HEK293 (cell line): ENCODE data around the gene KCNIP4.

Experiments
- CTCF ChIA-PET: fragments of 350-600 bp; formaldehyde crosslinking; extraction: SDS; loops from one replicate; lab custom pipeline; 2021; ENCODE audit warnings: antibody characterized with exemption; lab: Yijun Ruan, JAX
- POLR2A ChIA-PET: fragments of 300-600 bp; formaldehyde crosslinking; extraction: SDS; loops from one replicate; lab custom pipeline; 2020; ENCODE audit warnings: antibody characterized with exemption, inconsistent platforms; lab: Yijun Ruan, JAX
- H3K27ac ChIP-seq: fragments of 200-500 bp; sonication (Bioruptor generic); 2 replicates; pipeline ENCODE4 v1.5.1; 2014; ENCODE audit warnings: low read depth, low read length, control low read depth, inconsistent platforms; ENCODE audit errors: extremely low read depth
- H3K36me3 ChIP-seq, 2 experiments: fragments of 200-500 bp in 1 of 2; sonication (Bioruptor generic) in 1 of 2; 1 replicate in 1 of 2; 2 replicates in 1 of 2; pipeline ENCODE4 v1.5.1; 2014 to 2017; ENCODE audit warnings: inconsistent platforms in 2 of 2, low read length in 2 of 2; ENCODE audit not compliant: control insufficient read depth in 2 of 2, insufficient read depth in 1 of 2
- H3K4me1 ChIP-seq: fragments of 200-500 bp; sonication (Bioruptor generic); 2 replicates; pipeline ENCODE4 v1.5.1; 2014; ENCODE audit warnings: mild to moderate bottlenecking, low read length, inconsistent platforms; ENCODE audit not compliant: control insufficient read depth, insufficient read depth
- H3K4me3 ChIP-seq: 2 replicates; pipeline ENCODE4 v1.5.1; 2011; ENCODE audit warnings: low read depth, mild to moderate bottlenecking, control low read depth, low read length, moderate library complexity
- H3K9me3 ChIP-seq: fragments of 200-500 bp; sonication (Bioruptor generic); 2 replicates; pipeline ENCODE4 v1.5.1; 2014; ENCODE audit warnings: low read depth, low read length, inconsistent platforms; ENCODE audit not compliant: control insufficient read depth, insufficient read depth
- BCL11A ChIP-seq: fragments of 450-650 bp; formaldehyde crosslinking; IDR thresholded peaks from 2 replicates; pipeline ENCODE4 v1.5.1; 2016; ENCODE audit warnings: low read depth, missing biosample characterization, missing genetic modification characterization
- MEIS1 ChIP-seq: sonication (generic); formaldehyde crosslinking; IDR thresholded peaks from 2 replicates; pipeline ENCODE4 v1.8.1; 2022; ENCODE audit warnings: missing genetic modification reagents, mild to moderate bottlenecking, borderline replicate concordance
- MYNN ChIP-seq: fragments of 450-650 bp; formaldehyde crosslinking; IDR thresholded peaks from 2 replicates; pipeline ENCODE4 v1.5.1; 2016; ENCODE audit warnings: missing biosample characterization, missing genetic modification characterization, borderline replicate concordance
- SCRT2 ChIP-seq: fragments of 450-650 bp; formaldehyde crosslinking; IDR thresholded peaks from 2 replicates; pipeline ENCODE4 v1.5.1; 2016; ENCODE audit warnings: missing biosample characterization, missing genetic modification characterization
- SP2 ChIP-seq: fragments of 450-650 bp; formaldehyde crosslinking; IDR thresholded peaks from 2 replicates; pipeline ENCODE4 v1.5.1; 2016; ENCODE audit warnings: missing biosample characterization, missing genetic modification characterization
- SP7 ChIP-seq: fragments of 450-650 bp; formaldehyde crosslinking; IDR thresholded peaks from 2 replicates; pipeline ENCODE4 v1.5.1; 2016; ENCODE audit warnings: missing biosample characterization, missing genetic modification characterization
- ZBTB48 ChIP-seq: fragments of 450-650 bp; formaldehyde crosslinking; IDR thresholded peaks from 2 replicates; pipeline ENCODE4 v1.5.1; 2016; ENCODE audit warnings: missing biosample characterization, missing genetic modification characterization
- ZEB2 ChIP-seq: fragments of 450-650 bp; formaldehyde crosslinking; IDR thresholded peaks from 2 replicates; pipeline ENCODE4 v1.5.1; 2016; ENCODE audit warnings: missing biosample characterization, missing genetic modification characterization
- ZNF138 ChIP-seq: fragments of 450-650 bp; formaldehyde crosslinking; IDR thresholded peaks from 2 replicates; pipeline ENCODE4 v1.5.1; 2016; ENCODE audit warnings: missing biosample characterization, missing genetic modification characterization, borderline replicate concordance
- ZNF174 ChIP-seq: fragments of 450-650 bp; formaldehyde crosslinking; IDR thresholded peaks from 2 replicates; pipeline ENCODE4 v1.5.0; 2017; ENCODE audit warnings: missing biosample characterization, mild to moderate bottlenecking, missing genetic modification characterization
- ZNF335 ChIP-seq: fragments of 450-650 bp; formaldehyde crosslinking; conservative IDR thresholded peaks from 2 replicates; pipeline ENCODE4 v1.5.1; 2016; ENCODE audit warnings: missing biosample characterization, missing genetic modification characterization
- ZNF404 ChIP-seq: fragments of 450-650 bp; formaldehyde crosslinking; IDR thresholded peaks from 2 replicates; pipeline ENCODE4 v1.5.1; 2017; ENCODE audit warnings: missing biosample characterization, missing genetic modification characterization
- ZNF488 ChIP-seq: fragments of 450-650 bp; formaldehyde crosslinking; IDR thresholded peaks from 2 replicates; pipeline ENCODE4 v1.5.1; 2016; ENCODE audit warnings: missing biosample characterization, missing genetic modification characterization
- ZNF580 ChIP-seq: fragments of 450-650 bp; formaldehyde crosslinking; IDR thresholded peaks from 2 replicates; pipeline ENCODE4 v1.5.1; 2016; ENCODE audit warnings: missing biosample characterization, missing genetic modification characterization
- ZNF664 ChIP-seq: fragments of 450-650 bp; formaldehyde crosslinking; IDR thresholded peaks from 2 replicates; pipeline ENCODE4 v1.5.1; 2016; ENCODE audit warnings: missing biosample characterization, missing genetic modification characterization
- TF ChIP-seq, protein P1 (sequence below): fragments of 450-650 bp; formaldehyde crosslinking; IDR thresholded peaks from 2 replicates; pipeline ENCODE4 v1.5.1; 2016; ENCODE audit warnings: missing biosample characterization, missing genetic modification characterization
- TF ChIP-seq, protein P2 (sequence below): fragments of 450-650 bp; formaldehyde crosslinking; IDR thresholded peaks from 2 replicates; pipeline ENCODE4 v1.5.1; 2017; ENCODE audit warnings: missing biosample characterization, missing genetic modification characterization
- TF ChIP-seq, protein P3 (sequence below): fragments of 450-650 bp; formaldehyde crosslinking; IDR thresholded peaks from 2 replicates; pipeline ENCODE4 v1.5.1; 2016; ENCODE audit warnings: missing biosample characterization, missing genetic modification characterization
- TF ChIP-seq, protein P4 (sequence below): fragments of 450-650 bp; formaldehyde crosslinking; IDR thresholded peaks from 2 replicates; pipeline ENCODE4 v1.5.1; 2016; ENCODE audit warnings: missing biosample characterization, missing genetic modification characterization

Gene KCNIP4

DNA sequence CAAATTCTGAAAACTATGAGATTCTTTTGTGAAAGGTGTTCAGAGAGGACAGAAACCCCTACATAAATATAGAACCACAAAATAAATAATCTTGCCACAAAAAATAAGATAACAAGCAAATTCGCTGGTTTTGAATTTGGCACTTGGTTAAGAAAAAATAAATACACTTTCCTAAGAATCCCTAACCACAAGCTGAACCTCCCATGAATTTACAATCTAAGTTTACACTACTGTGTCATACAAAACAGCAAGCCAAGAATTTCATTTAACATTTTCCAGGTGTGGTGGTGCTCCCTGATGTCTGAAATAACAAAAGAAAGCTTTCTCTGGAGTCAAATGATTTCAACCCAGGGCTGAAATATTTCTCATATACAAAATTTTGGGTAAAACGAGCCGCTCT, 121.0 kb downstream of the KCNIP4 start:
- H3K4me3 ChIP-seq: no peak overlapping the region
- no peak overlapping the region for H3K27ac ChIP-seq
- CTCF ChIA-PET: no interaction called here
- H3K4me1 ChIP-seq: no peaks in the 10 kb centered on the region
- H3K9me3 ChIP-seq: no peaks in the 10 kb centered on the region
- POLR2A ChIA-PET: no interaction called here
- TF ChIP-seq ZNF138 (tag by site-specific recombination): no peak
- no peak for TF ChIP-seq MEIS1 (CRISPR knock-in tag)
- no peak for TF ChIP-seq BCL11A (tag by site-specific recombination)
- TF ChIP-seq, protein P1, sequence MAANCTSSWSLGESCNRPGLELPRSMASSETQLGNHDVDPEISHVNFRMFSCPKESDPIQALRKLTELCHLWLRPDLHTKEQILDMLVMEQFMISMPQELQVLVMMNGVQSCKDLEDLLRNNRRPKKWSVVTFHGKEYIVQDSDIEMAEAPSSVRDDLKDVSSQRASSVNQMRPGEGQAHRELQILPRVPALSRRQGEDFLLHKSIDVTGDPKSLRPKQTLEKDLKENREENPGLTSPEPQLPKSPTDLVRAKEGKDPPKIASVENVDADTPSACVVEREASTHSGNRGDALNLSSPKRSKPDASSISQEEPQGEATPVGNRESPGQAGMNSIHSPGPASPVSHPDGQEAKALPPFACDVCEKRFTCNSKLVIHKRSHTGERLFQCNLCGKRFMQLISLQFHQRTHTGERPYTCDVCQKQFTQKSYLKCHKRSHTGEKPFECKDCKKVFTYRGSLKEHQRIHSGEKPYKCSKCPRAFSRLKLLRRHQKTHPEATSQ (tag by site-specific recombination): no peak
- TF ChIP-seq ZNF580: no peak
- TF ChIP-seq ZEB2 (tag by site-specific recombination): no peak
- no peak for TF ChIP-seq SP7 (tag by site-specific recombination)
- TF ChIP-seq, protein P2, sequence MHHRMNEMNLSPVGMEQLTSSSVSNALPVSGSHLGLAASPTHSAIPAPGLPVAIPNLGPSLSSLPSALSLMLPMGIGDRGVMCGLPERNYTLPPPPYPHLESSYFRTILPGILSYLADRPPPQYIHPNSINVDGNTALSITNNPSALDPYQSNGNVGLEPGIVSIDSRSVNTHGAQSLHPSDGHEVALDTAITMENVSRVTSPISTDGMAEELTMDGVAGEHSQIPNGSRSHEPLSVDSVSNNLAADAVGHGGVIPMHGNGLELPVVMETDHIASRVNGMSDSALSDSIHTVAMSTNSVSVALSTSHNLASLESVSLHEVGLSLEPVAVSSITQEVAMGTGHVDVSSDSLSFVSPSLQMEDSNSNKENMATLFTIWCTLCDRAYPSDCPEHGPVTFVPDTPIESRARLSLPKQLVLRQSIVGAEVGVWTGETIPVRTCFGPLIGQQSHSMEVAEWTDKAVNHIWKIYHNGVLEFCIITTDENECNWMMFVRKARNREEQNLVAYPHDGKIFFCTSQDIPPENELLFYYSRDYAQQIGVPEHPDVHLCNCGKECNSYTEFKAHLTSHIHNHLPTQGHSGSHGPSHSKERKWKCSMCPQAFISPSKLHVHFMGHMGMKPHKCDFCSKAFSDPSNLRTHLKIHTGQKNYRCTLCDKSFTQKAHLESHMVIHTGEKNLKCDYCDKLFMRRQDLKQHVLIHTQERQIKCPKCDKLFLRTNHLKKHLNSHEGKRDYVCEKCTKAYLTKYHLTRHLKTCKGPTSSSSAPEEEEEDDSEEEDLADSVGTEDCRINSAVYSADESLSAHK (tag by site-specific recombination): no peak
- TF ChIP-seq, protein P3, sequence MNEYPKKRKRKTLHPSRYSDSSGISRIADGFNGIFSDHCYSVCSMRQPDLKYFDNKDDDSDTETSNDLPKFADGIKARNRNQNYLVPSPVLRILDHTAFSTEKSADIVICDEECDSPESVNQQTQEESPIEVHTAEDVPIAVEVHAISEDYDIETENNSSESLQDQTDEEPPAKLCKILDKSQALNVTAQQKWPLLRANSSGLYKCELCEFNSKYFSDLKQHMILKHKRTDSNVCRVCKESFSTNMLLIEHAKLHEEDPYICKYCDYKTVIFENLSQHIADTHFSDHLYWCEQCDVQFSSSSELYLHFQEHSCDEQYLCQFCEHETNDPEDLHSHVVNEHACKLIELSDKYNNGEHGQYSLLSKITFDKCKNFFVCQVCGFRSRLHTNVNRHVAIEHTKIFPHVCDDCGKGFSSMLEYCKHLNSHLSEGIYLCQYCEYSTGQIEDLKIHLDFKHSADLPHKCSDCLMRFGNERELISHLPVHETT (tag by site-specific recombination): no peak
- no peak for TF ChIP-seq ZNF664 (tag by site-specific recombination)
- TF ChIP-seq SCRT2 (tag by site-specific recombination): no peak
- no peak for TF ChIP-seq SP2 (tag by site-specific recombination)
- no peak for TF ChIP-seq ZNF488 (tag by site-specific recombination)
- H3K36me3 ChIP-seq: no peaks in the 10 kb centered on the region

GRCh38 chr4:21826071-21826470, 122.5 kb downstream of the KCNIP4 start:
- Histone ChIP-seq H3K36me3 (no peaks in the 10 kb centered on the region), H3K27ac (no peak overlapping the region), H3K4me1 (no peaks in the 10 kb centered on the region), H3K9me3 (no peaks in the 10 kb centered on the region), H3K4me3 (no peak overlapping the region)
- POLR2A ChIA-PET: no interaction called here
- TF ChIP-seq ZBTB48 (tag by site-specific recombination) (no peak), ZNF404 (no peak), ZNF335 (tag by site-specific recombination) (no peak), ZNF174 (tag by site-specific recombination) (no peak), MYNN (tag by site-specific recombination) (no peak)
- TF ChIP-seq, protein P4, sequence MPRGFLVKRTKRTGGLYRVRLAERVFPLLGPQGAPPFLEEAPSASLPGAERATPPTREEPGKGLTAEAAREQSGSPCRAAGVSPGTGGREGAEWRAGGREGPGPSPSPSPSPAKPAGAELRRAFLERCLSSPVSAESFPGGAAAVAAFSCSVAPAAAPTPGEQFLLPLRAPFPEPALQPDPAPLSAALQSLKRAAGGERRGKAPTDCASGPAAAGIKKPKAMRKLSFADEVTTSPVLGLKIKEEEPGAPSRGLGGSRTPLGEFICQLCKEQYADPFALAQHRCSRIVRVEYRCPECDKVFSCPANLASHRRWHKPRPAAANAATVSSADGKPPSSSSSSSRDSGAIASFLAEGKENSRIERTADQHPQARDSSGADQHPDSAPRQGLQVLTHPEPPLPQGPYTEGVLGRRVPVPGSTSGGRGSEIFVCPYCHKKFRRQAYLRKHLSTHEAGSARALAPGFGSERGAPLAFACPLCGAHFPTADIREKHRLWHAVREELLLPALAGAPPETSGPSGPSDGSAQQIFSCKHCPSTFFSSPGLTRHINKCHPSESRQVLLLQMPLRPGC (tag by site-specific recombination): no peak
- TF ChIP-seq, protein P1 (tag by site-specific recombination): no peak
- CTCF ChIA-PET: no interaction called here
